CD14-positive monocyte (primary cell): ENCODE measurements around the gene TBX2. TPM values are rescaled to one million over a fixed set of nuclear protein-coding genes. Genes with fewer than 3 reads are reported as not detected.
A peak's percentile ranks its signal among the peaks of the same experiment; 100 is the strongest.

Experiments
- DNase-seq, 3 donors: peaks; one replicate each; pipeline ENCODE4 v3.0.0-alpha.2; 2011 to 2022
- H2AFZ ChIP-seq: 2 replicates; pipeline ENCODE4 v1.6.0; 2012; ENCODE audit warnings: mild to moderate bottlenecking, low read depth, low read length, inconsistent platforms; ENCODE audit not compliant: insufficient read depth, poor library complexity, severe bottlenecking
- H3K27ac ChIP-seq, 2 donors: 1 replicate in 1 of 2; 2 replicates in 1 of 2; pipeline ENCODE4 v1.5.1; 2012 to 2013; ENCODE audit warnings: low read length in 2 of 2, control low read depth in 1 of 2, inconsistent platforms in 1 of 2, low read depth in 1 of 2, mild to moderate bottlenecking in 1 of 2
- H3K27me3 ChIP-seq, 2 donors: one replicate each; pipeline versions ENCODE4 v1.6.0 to v1.6.1; 2011 to 2013; ENCODE audit warnings: low read length in 2 of 2; ENCODE audit not compliant: control insufficient read depth in 2 of 2, insufficient read depth in 2 of 2
- H3K36me3 ChIP-seq, 2 donors: replicated peaks in 1 of 2; 1 replicate in 1 of 2; 2 replicates in 1 of 2; pipeline versions ENCODE4 v1.5.1 to v1.6.1; 2012 to 2013; ENCODE audit warnings: low read length in 2 of 2, control low read depth in 1 of 2, inconsistent platforms in 1 of 2, mild to moderate bottlenecking in 1 of 2; ENCODE audit not compliant: insufficient read depth in 2 of 2, control insufficient read depth in 1 of 2
- H3K4me1 ChIP-seq, 2 donors: 1 replicate in 1 of 2; 2 replicates in 1 of 2; pipeline versions ENCODE4 v1.5.1 to v1.6.1; 2012 to 2013; ENCODE audit warnings: low read length in 2 of 2, control low read depth in 1 of 2, inconsistent platforms in 1 of 2, mild to moderate bottlenecking in 1 of 2, moderate library complexity in 1 of 2; ENCODE audit not compliant: insufficient read depth in 2 of 2, control insufficient read depth in 1 of 2
- H3K4me2 ChIP-seq: replicated peaks from 2 replicates; pipeline ENCODE3; 2012; ENCODE audit warnings: low read length, moderate library complexity, mild to moderate bottlenecking; ENCODE audit not compliant: poor library complexity, severe bottlenecking; ENCODE audit errors: extremely low read depth
- H3K4me3 ChIP-seq, 3 experiments: fragments of 200-600 bp in 1 of 3; sonication (generic) in 1 of 3; replicated peaks in 1 of 3; 1 replicate in 2 of 3; 2 replicates in 1 of 3; pipeline ENCODE4 v1.5.1; 2011 to 2013; ENCODE audit warnings: low read length in 3 of 3, mild to moderate bottlenecking in 3 of 3, control low read depth in 2 of 3, low read depth in 2 of 3, inconsistent platforms in 1 of 3, moderate library complexity in 1 of 3
- H3K79me2 ChIP-seq: 2 replicates; pipeline ENCODE4 v1.6.0; 2012; ENCODE audit warnings: mild to moderate bottlenecking, control low read depth, inconsistent platforms, low read length, moderate library complexity; ENCODE audit not compliant: insufficient read depth
- H3K9ac ChIP-seq: 2 replicates; pipeline ENCODE4 v1.6.0; 2017; ENCODE audit warnings: low read length, mild to moderate bottlenecking; ENCODE audit not compliant: insufficient read depth, poor library complexity, severe bottlenecking
- H3K9me3 ChIP-seq, 2 donors: replicated peaks in 1 of 2; 1 replicate in 1 of 2; 2 replicates in 1 of 2; pipeline versions ENCODE4 v1.5.1 to v1.6.1; 2012 to 2013; ENCODE audit warnings: low read length in 2 of 2, control low read depth in 1 of 2; ENCODE audit not compliant: control insufficient read depth in 1 of 2, insufficient read depth in 1 of 2
- H4K20me1 ChIP-seq: 2 replicates; pipeline ENCODE4 v1.6.0; 2012; ENCODE audit warnings: mild to moderate bottlenecking, low read length, control low read depth, moderate library complexity; ENCODE audit not compliant: insufficient read depth
- H3K27ac Mint-ChIP-seq, 7 donors: one replicate each; pipeline ENCODE4 v1.8.0; 2020; ENCODE audit warnings: mild to moderate bottlenecking in 7 of 7, mixed read lengths in 7 of 7, moderate library complexity in 6 of 7, inconsistent platforms in 2 of 7
- H3K27me3 Mint-ChIP-seq, 3 donors: one replicate each; pipeline ENCODE4 v1.8.0; 2021 to 2022; ENCODE audit warnings: low read depth in 3 of 3, mild to moderate bottlenecking in 3 of 3, mixed read lengths in 3 of 3, moderate library complexity in 3 of 3, inconsistent platforms in 1 of 3
- H3K36me3 Mint-ChIP-seq, 2 donors: one replicate each; pipeline ENCODE4 v1.8.0; 2020; ENCODE audit warnings: mixed read lengths in 2 of 2, inconsistent platforms in 1 of 2, mild to moderate bottlenecking in 1 of 2
- H3K4me1 Mint-ChIP-seq: one replicate; pipeline ENCODE4 v1.8.0; 2020; ENCODE audit warnings: mild to moderate bottlenecking, mixed read lengths
- H3K4me3 Mint-ChIP-seq, 2 donors: one replicate each; pipeline ENCODE4 v1.8.0; 2020; ENCODE audit warnings: mild to moderate bottlenecking in 2 of 2, mixed read lengths in 2 of 2, moderate library complexity in 1 of 2
- H3K9me3 Mint-ChIP-seq, 7 donors: one replicate each; pipeline ENCODE4 v1.8.0; 2020 to 2022; ENCODE audit warnings: mixed read lengths in 7 of 7, mild to moderate bottlenecking in 6 of 7, moderate library complexity in 6 of 7, inconsistent platforms in 2 of 7
- WGBS: methylation state at CpG from one replicate; pipeline ENCODE4 v1.1.5; 2013; ENCODE audit warnings: missing lambda C conversion rate; ENCODE audit not compliant: insufficient coverage; 5-methylcytosine and 5-hydroxymethylcytosine counted together
- intact Hi-C, 2 donors: fragments of 100-400 bp; cut with micrococcal nuclease; formaldehyde crosslinking; loops; one replicate each; pipeline versions ENCODE4 v1.15.0 to v1.15.1; 2023
- polyA plus RNA-seq, 3 donors: library from polyadenylated mRNA; depleted of rRNA in 1 of 3; unstranded in 2 of 3; stranded (reverse) in 1 of 3; fragments of 300-500 nt in 2 of 3; fragments of >200 nt in 1 of 3; fragmentation: Illumina TruSeq in 2 of 3; gene quantifications; 1 replicate in 2 of 3; 2 replicates in 1 of 3; pipeline ENCODE4 v1.2.3, GENCODE V29; 2012 to 2021
- TF ChIP-seq, protein P1 (sequence below): fragments of 200-600 bp; IDR thresholded peaks from one replicate; pipeline ENCODE4 v1.8.0; 2022; ENCODE audit warnings: antibody characterized with exemption, mild to moderate bottlenecking

TBX2 gene
- polyA plus RNA-seq, 3 donors: 0.03 TPM; not detected in 2

DNA sequence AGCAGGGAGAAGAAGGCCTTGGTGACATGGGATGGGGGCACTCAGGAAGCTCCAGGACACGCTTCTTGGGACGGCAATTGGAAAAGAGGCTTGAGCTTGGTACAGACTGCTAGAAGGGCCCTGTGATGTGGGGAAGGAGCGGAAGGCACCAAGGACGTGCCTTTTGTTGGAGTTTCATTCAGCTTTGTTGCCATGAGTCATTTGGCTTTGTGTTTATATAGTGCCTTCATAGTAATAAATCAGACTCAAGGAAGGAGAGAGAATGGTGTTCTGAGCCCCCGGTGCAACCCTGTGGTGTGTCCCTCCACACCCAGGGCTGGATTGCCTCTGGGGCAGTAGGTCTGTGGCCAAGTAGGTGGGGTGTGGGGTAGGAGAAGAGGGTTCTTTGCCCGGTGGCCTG lies 45.2 kb downstream of the TBX2 start:
- no peak overlapping the region for H3K9ac ChIP-seq
- no peaks in the 10 kb centered on the region for H3K79me2 ChIP-seq
- peaks cover 0 to 2% of the 10 kb centered on the region in 2 donors for H3K9me3 ChIP-seq
- H3K27ac ChIP-seq: no peak overlapping the region
- H3K36me3 ChIP-seq: no peaks in the 10 kb centered on the region
- H3K4me3 ChIP-seq: no peak overlapping the region
- TF ChIP-seq, protein P1, sequence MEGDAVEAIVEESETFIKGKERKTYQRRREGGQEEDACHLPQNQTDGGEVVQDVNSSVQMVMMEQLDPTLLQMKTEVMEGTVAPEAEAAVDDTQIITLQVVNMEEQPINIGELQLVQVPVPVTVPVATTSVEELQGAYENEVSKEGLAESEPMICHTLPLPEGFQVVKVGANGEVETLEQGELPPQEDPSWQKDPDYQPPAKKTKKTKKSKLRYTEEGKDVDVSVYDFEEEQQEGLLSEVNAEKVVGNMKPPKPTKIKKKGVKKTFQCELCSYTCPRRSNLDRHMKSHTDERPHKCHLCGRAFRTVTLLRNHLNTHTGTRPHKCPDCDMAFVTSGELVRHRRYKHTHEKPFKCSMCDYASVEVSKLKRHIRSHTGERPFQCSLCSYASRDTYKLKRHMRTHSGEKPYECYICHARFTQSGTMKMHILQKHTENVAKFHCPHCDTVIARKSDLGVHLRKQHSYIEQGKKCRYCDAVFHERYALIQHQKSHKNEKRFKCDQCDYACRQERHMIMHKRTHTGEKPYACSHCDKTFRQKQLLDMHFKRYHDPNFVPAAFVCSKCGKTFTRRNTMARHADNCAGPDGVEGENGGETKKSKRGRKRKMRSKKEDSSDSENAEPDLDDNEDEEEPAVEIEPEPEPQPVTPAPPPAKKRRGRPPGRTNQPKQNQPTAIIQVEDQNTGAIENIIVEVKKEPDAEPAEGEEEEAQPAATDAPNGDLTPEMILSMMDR: no peak
- intact Hi-C loops: no loop called here
- Mint-ChIP-seq H3K36me3 (no peaks in the 10 kb centered on the region), H3K4me3 (peak overlapping the region in 1 of 2 donors; percentile 39), H3K27me3 (peaks cover 34 to 69% (median 53%) of the 10 kb centered on the region in 3 donors), H3K27ac (no peak overlapping the region), H3K9me3 (peaks cover 0 to 2% (median 0%) of the 10 kb centered on the region in 7 donors), H3K4me1 (no peaks in the 10 kb centered on the region)
- H3K4me1 ChIP-seq: no peaks in the 10 kb centered on the region
- no peak overlapping the region for H3K4me2 ChIP-seq
- H4K20me1 ChIP-seq: no peaks in the 10 kb centered on the region
- WGBS: 80% methylated on average over 6 of the region's 6 CpGs
- no peak for DNase-seq
- H2AFZ ChIP-seq: no peak overlapping the region
- H3K27me3 ChIP-seq: peaks cover 37 to 44% of the 10 kb centered on the region in 2 donors

DNA sequence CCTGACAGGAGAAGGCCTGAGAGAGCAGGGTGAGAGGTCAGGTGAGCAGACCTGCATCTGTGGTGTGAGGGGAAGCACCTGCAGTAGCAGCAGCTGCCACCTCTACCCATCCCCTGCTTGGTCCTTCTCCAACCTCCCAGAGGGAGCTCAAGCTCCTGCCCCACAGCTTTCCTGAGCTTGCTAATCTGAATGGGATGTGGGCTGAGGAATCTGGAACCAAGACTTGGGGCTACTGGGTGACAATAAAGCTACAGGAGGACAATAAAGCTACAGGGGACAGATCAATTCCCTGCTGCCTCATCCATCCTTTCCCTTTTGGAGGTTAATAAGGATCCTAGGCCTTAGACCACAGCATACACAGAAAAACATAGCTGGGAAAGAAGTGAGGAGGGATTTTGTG lies 47.7 kb downstream of the TBX2 start:
- no peak overlapping the region for H3K4me3 ChIP-seq
- no peak for DNase-seq
- no peak overlapping the region for H3K27ac ChIP-seq
- intact Hi-C loops: no loop called here
- H3K9ac ChIP-seq: no peak overlapping the region
- no peak overlapping the region for H3K4me3 Mint-ChIP-seq
- H3K36me3 ChIP-seq: no peaks in the 10 kb centered on the region
- H3K4me1 ChIP-seq: peaks cover 0 to 10% of the 10 kb centered on the region in 2 donors
- H3K27me3 ChIP-seq: peaks cover 54 to 68% of the 10 kb centered on the region in 2 donors
- peaks cover 0 to 3% of the 10 kb centered on the region in 2 donors for H3K36me3 Mint-ChIP-seq
- H3K4me1 Mint-ChIP-seq: peaks cover 2% of the 10 kb centered on the region
- no peaks in the 10 kb centered on the region for H3K79me2 ChIP-seq
- TF ChIP-seq, protein P1: no peak
- H3K4me2 ChIP-seq: no peak overlapping the region
- H3K27me3 Mint-ChIP-seq: peaks cover 49 to 83% (median 64%) of the 10 kb centered on the region in 3 donors
- no peak overlapping the region for H2AFZ ChIP-seq
- H3K9me3 ChIP-seq: peaks cover 4 to 10% of the 10 kb centered on the region in 2 donors
- H4K20me1 ChIP-seq: no peaks in the 10 kb centered on the region
- peak overlapping the region in 1 of 7 donors; percentile 2 for H3K27ac Mint-ChIP-seq
- H3K9me3 Mint-ChIP-seq: peaks cover 0 to 10% (median 0%) of the 10 kb centered on the region in 7 donors
